Smooth muscle cell (in vitro differentiated cells): ENCODE measurements around the gene ARHGAP15. TPM values are rescaled to one million over a fixed set of nuclear protein-coding genes. Genes with fewer than 3 reads are reported as not detected.

Experiments used
- DNase-seq: peaks from one replicate; lab custom pipeline; 2025; ENCODE audit not compliant: unreplicated experiment; lab: John Stamatoyannopoulos, UW
- H2AFZ ChIP-seq: fragments of 200-600 bp; sonication (generic); 2 replicates; pipeline ENCODE4 v1.6.0; 2016; ENCODE audit warnings: antibody characterized with exemption, low read depth, mild to moderate bottlenecking
- H3F3A ChIP-seq: fragments of 200-600 bp; sonication (generic); 2 replicates; pipeline ENCODE4 v1.6.0; 2017; ENCODE audit warnings: antibody characterized with exemption, low read depth
- H3K27ac ChIP-seq: fragments of 200-600 bp; sonication (generic); 2 replicates; pipeline ENCODE4 v1.5.1; 2016; ENCODE audit warnings: low read depth, mild to moderate bottlenecking
- H3K27me3 ChIP-seq: fragments of 200-600 bp; sonication (generic); 2 replicates; pipeline ENCODE4 v1.6.1; 2016; ENCODE audit warnings: low read depth, mild to moderate bottlenecking
- H3K36me3 ChIP-seq: fragments of 200-600 bp; sonication (generic); 2 replicates; pipeline ENCODE4 v1.5.1; 2016; ENCODE audit warnings: low read depth
- H3K4me1 ChIP-seq: fragments of 200-600 bp; sonication (generic); 2 replicates; pipeline ENCODE4 v1.5.1; 2016; ENCODE audit warnings: low read depth
- H3K4me2 ChIP-seq: fragments of 200-600 bp; sonication (generic); 2 replicates; pipeline ENCODE4 v1.6.0; 2016; ENCODE audit warnings: mild to moderate bottlenecking
- H3K4me3 ChIP-seq: fragments of 200-600 bp; sonication (generic); 2 replicates; pipeline ENCODE4 v1.5.1; 2016; ENCODE audit warnings: mild to moderate bottlenecking
- H3K79me2 ChIP-seq: fragments of 200-600 bp; sonication (generic); 2 replicates; pipeline ENCODE4 v1.6.0; 2016; ENCODE audit warnings: low read depth, mild to moderate bottlenecking
- H3K9ac ChIP-seq: fragments of 200-600 bp; sonication (generic); 2 replicates; pipeline ENCODE4 v1.6.0; 2016; ENCODE audit warnings: low read depth
- H3K9me3 ChIP-seq: fragments of 200-600 bp; sonication (generic); replicated peaks from 2 replicates; pipeline ENCODE4 v1.5.1; 2016; ENCODE audit warnings: low read depth
- H4K20me1 ChIP-seq: fragments of 200-600 bp; sonication (generic); 2 replicates; pipeline ENCODE4 v1.6.0; 2016; ENCODE audit warnings: low read depth
- CTCF ChIP-seq: fragments of 200-600 bp; sonication (generic); IDR thresholded peaks from 2 replicates; pipeline ENCODE4 v1.5.1; 2017; ENCODE audit warnings: borderline replicate concordance, mild to moderate bottlenecking, antibody characterized with exemption; ENCODE audit not compliant: insufficient read depth, poor library complexity, severe bottlenecking
- WGBS: methylation state at CpG from one replicate; pipeline ENCODE4 v1.1.7; 2016; ENCODE audit warnings: low lambda C conversion rate; 5-methylcytosine and 5-hydroxymethylcytosine counted together
- polyA plus RNA-seq: library from polyadenylated mRNA; unstranded; fragments of >200 nt; fragmentation: Nextera tagmentation; extraction: Ambion mirVana; gene quantifications from 2 replicates; pipeline ENCODE4 v1.2.1, GENCODE V29; 2016
- total RNA-seq: library from RNA; depleted of rRNA; stranded (reverse); fragments of >200 nt; gene quantifications from 2 replicates; pipeline ENCODE4 v1.2.3, GENCODE V29; 2014

The ARHGAP15 gene
- total and polyA plus RNA-seq, 2 experiments from 2014 or later: not detected

GRCh38 chr2:143205106-143205764 lies 76.0 kb downstream of the ARHGAP15 start:
- no peaks in the 10 kb centered on the region for H3K4me1 ChIP-seq
- peak; percentile 27 for TF ChIP-seq CTCF
- no peaks in the 10 kb centered on the region for H4K20me1 ChIP-seq
- no peak overlapping the region for H3K9ac ChIP-seq
- peaks cover 3% of the 10 kb centered on the region for H3K27me3 ChIP-seq
- H3K36me3 ChIP-seq: no peaks in the 10 kb centered on the region
- H3K9me3 ChIP-seq: no peaks in the 10 kb centered on the region
- no peak for DNase-seq
- no peaks in the 10 kb centered on the region for H3F3A ChIP-seq
- H3K79me2 ChIP-seq: no peaks in the 10 kb centered on the region
- 95% methylated on average over 1 of the region's 1 CpG for WGBS
- no peak overlapping the region for H3K4me3 ChIP-seq
- no peak overlapping the region for H3K27ac ChIP-seq
- no peak overlapping the region for H3K4me2 ChIP-seq
- H2AFZ ChIP-seq: no peak overlapping the region

DNA sequence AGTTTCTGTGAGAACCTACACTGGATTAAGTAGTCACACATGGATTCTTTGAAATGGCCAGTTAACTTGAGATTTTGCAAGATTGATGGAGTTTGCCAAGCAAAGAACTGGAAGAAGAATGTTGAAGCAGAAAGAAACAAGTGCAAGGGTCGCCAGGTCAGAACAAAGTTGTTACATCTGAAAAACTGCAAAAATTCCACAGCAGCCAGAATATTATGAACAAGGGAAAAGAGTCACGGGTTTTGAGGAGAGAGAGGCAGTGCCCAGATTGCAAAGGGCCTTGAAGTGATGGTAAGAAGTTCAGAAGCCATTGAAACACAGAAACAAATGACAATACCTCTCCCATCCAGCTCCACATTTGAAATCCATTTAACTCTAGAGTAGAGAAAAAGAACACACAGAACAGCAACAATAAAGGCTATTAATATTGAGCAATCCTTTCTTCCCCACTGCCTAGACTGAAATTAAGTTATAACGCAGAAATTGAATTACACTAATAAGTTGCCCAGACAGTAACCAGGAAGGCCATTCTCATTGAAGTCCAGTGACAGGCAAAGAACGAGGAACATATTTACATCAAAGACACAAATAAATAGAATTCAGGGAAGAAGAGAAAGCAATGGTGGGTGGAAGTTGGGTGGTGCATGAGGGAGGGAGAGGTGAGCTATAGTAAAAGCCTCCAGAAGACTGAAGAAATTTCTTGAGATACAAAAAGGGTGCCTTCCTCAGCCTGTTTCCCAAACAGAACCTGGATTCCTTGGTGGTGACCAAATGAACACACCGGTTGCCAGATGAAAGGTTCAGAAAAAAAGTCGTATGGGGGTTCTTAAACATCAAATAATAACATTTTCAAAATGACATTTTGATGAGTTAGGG lies 80.6 kb downstream of the ARHGAP15 start:
- no peaks in the 10 kb centered on the region for H3K4me1 ChIP-seq
- DNase-seq: no peak
- no peak overlapping the region for H3K27ac ChIP-seq
- no peak overlapping the region for H3K4me2 ChIP-seq
- no peak overlapping the region for H2AFZ ChIP-seq
- H3K9ac ChIP-seq: no peak overlapping the region
- H3K9me3 ChIP-seq: no peaks in the 10 kb centered on the region
- H3K36me3 ChIP-seq: no peaks in the 10 kb centered on the region
- no peaks in the 10 kb centered on the region for H3K79me2 ChIP-seq
- no peak overlapping the region for H3K4me3 ChIP-seq
- WGBS: 89% methylated on average over 6 of the region's 6 CpGs
- TF ChIP-seq CTCF: no peak
- H4K20me1 ChIP-seq: no peaks in the 10 kb centered on the region
- peaks cover 10% of the 10 kb centered on the region for H3K27me3 ChIP-seq
- H3F3A ChIP-seq: no peaks in the 10 kb centered on the region

GRCh38 chr2:143210446-143210819 lies 81.2 kb downstream of the ARHGAP15 start:
- Histone ChIP-seq H3K4me2 (no peak overlapping the region), H3K27me3 (peaks cover 10% of the 10 kb centered on the region), H3K9me3 (no peaks in the 10 kb centered on the region), H3K4me1 (no peaks in the 10 kb centered on the region), H3K9ac (no peak overlapping the region), H3K36me3 (no peaks in the 10 kb centered on the region), H3K27ac (no peak overlapping the region), H3K79me2 (no peaks in the 10 kb centered on the region), H2AFZ (no peak overlapping the region), H3K4me3 (no peak overlapping the region), H3F3A (no peaks in the 10 kb centered on the region), H4K20me1 (no peaks in the 10 kb centered on the region)
- WGBS: 93% methylated on average over 1 of the region's 1 CpG
- TF ChIP-seq CTCF: no peak
- no peak for DNase-seq
